Fibroblast of villous mesenchyme (primary cell): ENCODE data around the gene TLE5. TPM values are rescaled to one million over a fixed set of nuclear protein-coding genes. Genes with fewer than 3 reads are reported as not detected.

Experiments
- total RNA-seq: library from RNA; depleted of rRNA; stranded (reverse); fragments of >200 nt; gene quantifications from 2 replicates; pipeline ENCODE4 v1.2.3, GENCODE V29; 2012

Gene TLE5
- total RNA-seq, 1 donor, result 289 TPM

Other genes with a start within 250 kb of the TLE5 start
- 3.2 and 3.5 TPM in 2 replicates for gene ZNF554, start 242.6 kb downstream of the TLE5 start, total RNA-seq
- gene ZNF555, start 221.0 kb downstream of the TLE5 start, total RNA-seq, result 4.8 and 6.0 TPM in 2 replicates
- gene ZNF556, start 195.2 kb downstream of the TLE5 start, total RNA-seq, result 0.32 and 0.86 TPM in 2 replicates
- gene ZNF57, start 161.6 kb downstream of the TLE5 start, total RNA-seq, result 3.9 and 6.0 TPM in 2 replicates
- gene ZNF77, start 117.5 kb downstream of the TLE5 start, total RNA-seq, result 3.0 and 4.8 TPM in 2 replicates
- 0.97 and 1.7 TPM in 2 replicates for gene TLE6, start 84.9 kb downstream of the TLE5 start, total RNA-seq
- 0.32 and 1.7 TPM in 2 replicates for gene TLE2, start 33.2 kb downstream of the TLE5 start, total RNA-seq
- 80.7 and 87.3 TPM in 2 replicates for gene GNA11, start 31.9 kb upstream of the TLE5 start, total RNA-seq
- gene GNA15, start 73.5 kb upstream of the TLE5 start, total RNA-seq, result under 0.01 and 0.32 TPM in 2 replicates
- not detected in 2 replicates for gene S1PR4, start 116.3 kb upstream of the TLE5 start, total RNA-seq
- 52.7 and 55.1 TPM in 2 replicates for gene NCLN, start 123.4 kb upstream of the TLE5 start, total RNA-seq
- under 0.01 TPM in 1 of 2 replicates, not detected in the other for gene CELF5, start 162.2 kb upstream of the TLE5 start, total RNA-seq